ENCODE results near the gene SSTR3.
A peak's percentile ranks its signal among the peaks of the same experiment; 100 is the strongest.

The SSTR3 gene

DNA sequence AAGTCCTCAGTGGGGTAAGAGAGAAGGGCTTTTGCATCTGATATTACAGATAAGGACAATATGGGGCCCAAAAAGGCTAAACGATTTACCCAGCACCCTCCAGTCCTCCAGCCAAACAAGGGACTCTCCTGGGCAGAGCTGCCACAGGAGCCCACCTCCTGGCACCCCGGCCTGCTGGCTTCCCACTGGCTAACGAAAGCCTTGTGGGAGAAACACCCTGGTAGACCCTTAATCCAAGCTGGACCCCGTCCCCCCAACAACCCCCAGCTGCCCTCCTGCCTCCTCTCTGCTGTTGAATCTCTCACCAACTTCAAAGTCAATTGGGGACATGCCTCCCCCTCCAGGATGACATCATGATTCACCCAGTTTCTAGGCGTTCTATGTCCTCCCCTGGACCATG, 35.1 kb downstream of the SSTR3 start:
- Histone ChIP-seq H2AFZ (ENCODE audit: insufficient read depth, low read length, poor library complexity) (no peak overlapping the region), H2BK5ac (ENCODE audit: low read depth, low read length, poor library complexity) (no peak overlapping the region), H3K18ac (ENCODE audit: low read length) (peak overlapping the region; percentile 14), H2BK12ac (ENCODE audit: low read length) (peak overlapping the region; percentile 17), H3K9me3 (ENCODE audit: insufficient read depth, low read depth, low read length) (no peaks in the 10 kb centered on the region), H3K4me1 (ENCODE audit: control insufficient read depth in 1 of 2, insufficient read depth in 2 of 2, low read length in 2 of 2) (peaks cover 26 to 29% of the 10 kb centered on the region in 2 experiments), H4K91ac (ENCODE audit: low read depth, low read length) (peak overlapping the region; percentile 67), H2AK5ac (ENCODE audit: low read length) (peak overlapping the region; percentile 34), H3K23ac (ENCODE audit: low read length) (no peak overlapping the region), H3K4me3 (ENCODE audit: low read depth, low read length) (no peak overlapping the region), H3K36me3 (ENCODE audit: control insufficient read depth in 1 of 2, insufficient read depth in 2 of 2, low read length in 2 of 2) (peaks cover 14 to 20% of the 10 kb centered on the region in 2 experiments), H3K79me2 (ENCODE audit: control insufficient read depth, insufficient read depth, low read length, poor library complexity) (no peaks in the 10 kb centered on the region), H3K4me2 (ENCODE audit: low read length) (no peak overlapping the region), H4K12ac (ENCODE audit: low read depth, low read length) (no peak overlapping the region), H3K9ac (ENCODE audit: low read length) (no peak overlapping the region), H4K8ac (ENCODE audit: low read depth, low read length) (no peak overlapping the region), H3K14ac (ENCODE audit: low read length) (no peak overlapping the region), H2BK120ac (ENCODE audit: insufficient read depth, low read length, poor library complexity) (peak overlapping the region; percentile 40), H3K4ac (ENCODE audit: low read depth, low read length) (no peak overlapping the region), H3K79me1 (ENCODE audit: low read length) (peaks cover 19% of the 10 kb centered on the region), H3K27me3 (ENCODE audit: insufficient read depth, low read length) (no peaks in the 10 kb centered on the region), H3K27ac (ENCODE audit: low read depth, low read length) (no peak overlapping the region)
- WGBS (ENCODE audit: extremely low coverage, insufficient coverage, insufficient read length) = no CpG with 5 or more reads among the region's 5 CpGs
- no peak for DNase-seq

DNA sequence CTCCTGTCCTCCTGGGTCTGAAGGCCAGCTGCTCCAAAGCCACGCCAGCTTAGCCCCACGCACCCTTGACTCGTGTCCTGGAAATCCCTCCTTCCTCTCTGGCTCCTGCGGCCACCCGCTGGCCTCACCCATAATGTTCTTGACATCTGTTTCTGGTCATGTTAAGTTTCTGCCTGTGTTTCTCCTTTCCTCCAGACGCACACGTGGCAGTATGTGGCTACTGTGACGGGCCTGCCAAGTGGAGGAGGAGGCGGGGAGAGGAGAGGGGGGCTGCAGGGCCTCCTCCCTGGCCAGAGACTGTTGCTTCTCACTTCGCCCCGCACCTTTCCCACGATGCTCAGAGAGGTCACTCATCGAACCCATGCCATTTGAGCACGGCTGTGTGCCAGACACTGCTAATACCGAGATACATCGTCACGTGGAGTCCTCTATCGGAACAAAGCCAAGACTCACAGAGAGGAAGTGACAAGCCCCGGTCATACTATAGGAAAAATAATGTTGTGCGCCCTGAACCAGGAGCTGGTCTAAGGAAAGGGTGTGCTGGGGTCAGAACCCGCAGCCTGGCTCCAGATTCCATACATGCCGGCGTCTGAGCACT, 35.7 kb downstream of the SSTR3 start:
- H3K36me3 ChIP-seq (ENCODE audit: control insufficient read depth in 1 of 2, insufficient read depth in 2 of 2, low read length in 2 of 2) = peaks cover 11 to 14% of the 10 kb centered on the region in 2 experiments
- DNase-seq = peak; percentile 93 to 94
- peak overlapping the region; percentile 10 for H3K14ac ChIP-seq (ENCODE audit: low read length)
- H3K9ac ChIP-seq (ENCODE audit: low read length) = no peak overlapping the region
- H4K12ac ChIP-seq (ENCODE audit: low read depth, low read length) = no peak overlapping the region
- H2BK12ac ChIP-seq (ENCODE audit: low read length) = peak overlapping the region; percentile 37
- H3K4me2 ChIP-seq (ENCODE audit: low read length) = no peak overlapping the region
- peaks cover 26 to 29% of the 10 kb centered on the region in 2 experiments for H3K4me1 ChIP-seq (ENCODE audit: control insufficient read depth in 1 of 2, insufficient read depth in 2 of 2, low read length in 2 of 2)
- H3K79me1 ChIP-seq (ENCODE audit: low read length) = peaks cover 19% of the 10 kb centered on the region
- H3K18ac ChIP-seq (ENCODE audit: low read length) = no peak overlapping the region
- no peaks in the 10 kb centered on the region for H3K9me3 ChIP-seq (ENCODE audit: insufficient read depth, low read depth, low read length)
- no peaks in the 10 kb centered on the region for H3K79me2 ChIP-seq (ENCODE audit: control insufficient read depth, insufficient read depth, low read length, poor library complexity)
- H2AK5ac ChIP-seq (ENCODE audit: low read length) = no peak overlapping the region
- no peak overlapping the region for H3K4me3 ChIP-seq (ENCODE audit: low read depth, low read length)
- H2BK5ac ChIP-seq (ENCODE audit: low read depth, low read length, poor library complexity) = no peak overlapping the region
- no peak overlapping the region for H3K4ac ChIP-seq (ENCODE audit: low read depth, low read length)
- no CpG with 5 or more reads among the region's 23 CpGs for WGBS (ENCODE audit: extremely low coverage, insufficient coverage, insufficient read length)
- H2BK120ac ChIP-seq (ENCODE audit: insufficient read depth, low read length, poor library complexity) = peak overlapping the region; percentile 1
- H4K91ac ChIP-seq (ENCODE audit: low read depth, low read length) = peak overlapping the region; percentile 67
- no peaks in the 10 kb centered on the region for H3K27me3 ChIP-seq (ENCODE audit: insufficient read depth, low read length)
- H3K23ac ChIP-seq (ENCODE audit: low read length) = no peak overlapping the region
- no peak overlapping the region for H4K8ac ChIP-seq (ENCODE audit: low read depth, low read length)
- H3K27ac ChIP-seq (ENCODE audit: low read depth, low read length) = no peak overlapping the region
- H2AFZ ChIP-seq (ENCODE audit: insufficient read depth, low read length, poor library complexity) = no peak overlapping the region

DNA sequence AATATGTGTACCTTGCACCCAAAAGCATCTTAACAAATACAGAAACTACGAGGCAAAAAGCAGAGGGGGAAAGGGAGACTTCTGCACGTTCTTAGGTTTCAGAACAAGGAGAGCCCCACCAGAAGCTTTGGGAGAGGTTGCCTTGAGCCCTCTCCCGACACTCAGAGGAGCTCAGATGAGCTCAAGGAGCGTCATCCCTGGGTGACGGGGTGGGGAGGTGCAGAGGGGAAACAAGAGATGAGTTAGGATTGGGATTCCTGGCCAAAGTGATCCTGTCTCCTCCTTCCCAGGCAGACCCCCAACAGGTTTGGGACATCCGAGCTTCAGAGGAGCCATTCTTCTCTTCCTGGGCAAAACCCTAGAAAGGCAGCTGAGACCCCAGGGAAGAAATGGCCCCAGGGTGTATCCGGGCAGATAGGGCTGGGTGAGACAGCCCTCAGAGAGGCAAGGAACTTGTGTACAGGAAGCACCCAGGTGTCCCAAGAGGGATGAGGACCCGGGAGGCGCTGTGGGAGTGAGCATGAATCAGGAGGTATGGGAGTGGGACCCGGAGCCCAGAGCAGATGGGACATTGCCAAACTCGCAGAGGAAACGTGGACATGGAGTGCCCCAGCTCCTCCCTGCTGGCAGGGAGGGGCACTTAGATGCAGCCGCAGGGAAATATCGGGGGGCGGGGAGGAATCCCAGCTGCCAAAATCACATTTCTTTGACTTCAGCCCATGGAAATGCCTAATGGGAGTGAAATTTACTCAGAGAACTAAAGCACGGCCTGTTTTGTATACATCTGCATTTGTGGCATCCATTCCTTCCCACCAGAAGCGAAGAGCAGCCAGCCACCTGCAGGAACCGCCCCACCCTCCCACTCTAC, 36.6 kb downstream of the SSTR3 start:
- no peak overlapping the region for H3K4me3 ChIP-seq (ENCODE audit: low read depth, low read length)
- no CpG with 5 or more reads among the region's 18 CpGs for WGBS (ENCODE audit: extremely low coverage, insufficient coverage, insufficient read length)
- no peak overlapping the region for H3K23ac ChIP-seq (ENCODE audit: low read length)
- no peak overlapping the region for H3K9ac ChIP-seq (ENCODE audit: low read length)
- H4K91ac ChIP-seq (ENCODE audit: low read depth, low read length) = no peak overlapping the region
- H2BK5ac ChIP-seq (ENCODE audit: low read depth, low read length, poor library complexity) = no peak overlapping the region
- no peak overlapping the region for H3K14ac ChIP-seq (ENCODE audit: low read length)
- no peak overlapping the region for H3K4me2 ChIP-seq (ENCODE audit: low read length)
- no peak overlapping the region for H4K12ac ChIP-seq (ENCODE audit: low read depth, low read length)
- H3K36me3 ChIP-seq (ENCODE audit: control insufficient read depth in 1 of 2, insufficient read depth in 2 of 2, low read length in 2 of 2) = peaks cover 8% of the 10 kb centered on the region in 2 experiments
- no peaks in the 10 kb centered on the region for H3K9me3 ChIP-seq (ENCODE audit: insufficient read depth, low read depth, low read length)
- H2AFZ ChIP-seq (ENCODE audit: insufficient read depth, low read length, poor library complexity) = no peak overlapping the region
- H2BK120ac ChIP-seq (ENCODE audit: insufficient read depth, low read length, poor library complexity) = no peak overlapping the region
- no peaks in the 10 kb centered on the region for H3K79me2 ChIP-seq (ENCODE audit: control insufficient read depth, insufficient read depth, low read length, poor library complexity)
- no peak overlapping the region for H4K8ac ChIP-seq (ENCODE audit: low read depth, low read length)
- peak; percentile 85 to 91 for DNase-seq
- H2BK12ac ChIP-seq (ENCODE audit: low read length) = no peak overlapping the region
- H3K27me3 ChIP-seq (ENCODE audit: insufficient read depth, low read length) = no peaks in the 10 kb centered on the region
- no peak overlapping the region for H3K27ac ChIP-seq (ENCODE audit: low read depth, low read length)
- H3K4me1 ChIP-seq (ENCODE audit: control insufficient read depth in 1 of 2, insufficient read depth in 2 of 2, low read length in 2 of 2) = peaks cover 26 to 29% of the 10 kb centered on the region in 2 experiments
- peak overlapping the region; percentile 3 for H2AK5ac ChIP-seq (ENCODE audit: low read length)
- H3K4ac ChIP-seq (ENCODE audit: low read depth, low read length) = no peak overlapping the region
- H3K79me1 ChIP-seq (ENCODE audit: low read length) = peaks cover 19% of the 10 kb centered on the region
- no peak overlapping the region for H3K18ac ChIP-seq (ENCODE audit: low read length)

DNA sequence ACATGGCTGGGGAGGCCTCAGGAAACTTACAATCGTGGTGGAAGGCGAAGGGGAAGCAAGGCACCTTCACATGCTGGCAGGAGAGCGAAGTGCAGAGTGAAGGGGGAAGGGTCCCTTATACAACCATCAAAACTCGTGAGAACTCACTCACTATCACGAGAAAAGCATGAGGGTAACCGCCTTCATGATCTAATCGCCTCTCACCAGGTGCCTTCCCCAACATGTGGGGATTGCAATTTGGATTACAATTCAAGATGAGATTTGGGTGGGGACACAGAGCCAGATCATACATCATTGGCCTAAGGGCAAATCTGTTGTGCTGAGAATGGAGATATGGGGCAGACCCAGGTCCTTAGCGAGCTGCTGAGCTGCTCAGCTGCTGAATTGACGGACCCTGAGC, 37.3 kb downstream of the SSTR3 start:
- Histone ChIP-seq H2AFZ (ENCODE audit: insufficient read depth, low read length, poor library complexity) (no peak overlapping the region), H3K27ac (ENCODE audit: low read depth, low read length) (no peak overlapping the region), H2BK120ac (ENCODE audit: insufficient read depth, low read length, poor library complexity) (no peak overlapping the region), H3K36me3 (ENCODE audit: control insufficient read depth in 1 of 2, insufficient read depth in 2 of 2, low read length in 2 of 2) (peaks cover 2 to 4% of the 10 kb centered on the region in 2 experiments), H3K9ac (ENCODE audit: low read length) (no peak overlapping the region), H3K4me1 (ENCODE audit: control insufficient read depth in 1 of 2, insufficient read depth in 2 of 2, low read length in 2 of 2) (peaks cover 26 to 29% of the 10 kb centered on the region in 2 experiments), H3K79me1 (ENCODE audit: low read length) (peaks cover 19% of the 10 kb centered on the region), H3K4me2 (ENCODE audit: low read length) (no peak overlapping the region), H3K23ac (ENCODE audit: low read length) (no peak overlapping the region), H4K12ac (ENCODE audit: low read depth, low read length) (no peak overlapping the region), H2BK5ac (ENCODE audit: low read depth, low read length, poor library complexity) (no peak overlapping the region), H2AK5ac (ENCODE audit: low read length) (no peak overlapping the region), H4K91ac (ENCODE audit: low read depth, low read length) (no peak overlapping the region), H3K4me3 (ENCODE audit: low read depth, low read length) (no peak overlapping the region), H3K79me2 (ENCODE audit: control insufficient read depth, insufficient read depth, low read length, poor library complexity) (no peaks in the 10 kb centered on the region), H3K4ac (ENCODE audit: low read depth, low read length) (no peak overlapping the region), H3K27me3 (ENCODE audit: insufficient read depth, low read length) (no peaks in the 10 kb centered on the region), H3K14ac (ENCODE audit: low read length) (no peak overlapping the region), H3K18ac (ENCODE audit: low read length) (no peak overlapping the region), H4K8ac (ENCODE audit: low read depth, low read length) (no peak overlapping the region), H3K9me3 (ENCODE audit: insufficient read depth, low read depth, low read length) (no peaks in the 10 kb centered on the region), H2BK12ac (ENCODE audit: low read length) (no peak overlapping the region)
- WGBS (ENCODE audit: extremely low coverage, insufficient coverage, insufficient read length) = no CpG with 5 or more reads among the region's 9 CpGs
- DNase-seq = peak; percentile 76 to 93
